Body of pancreas (tissue), 4 donors: ENCODE measurements around the gene RGS5. TPM values are rescaled to one million over a fixed set of nuclear protein-coding genes. Genes with fewer than 3 reads are reported as not detected.
A peak's percentile ranks its signal among the peaks of the same experiment; 100 is the strongest.

ENCODE experiments used
- ATAC-seq: fragments of 150-250 bp; one replicate; pipeline ENCODE4 v1.9.1; 2016
- DNase-seq, 4 donors: peaks; one replicate each; pipeline ENCODE4 v3.0.0-alpha.2; 2019
- H3K27ac ChIP-seq, 4 donors: fragments of 200-600 bp; sonication (generic); 1 replicate in 3 of 4; 2 replicates in 1 of 4; pipeline versions ENCODE4 v1.5.1 to v1.6.1; 2016 to 2019; ENCODE audit warnings: mild to moderate bottlenecking in 1 of 4, mixed read lengths in 1 of 4, moderate library complexity in 1 of 4
- H3K27me3 ChIP-seq, 2 donors: fragments of 200-600 bp; sonication (generic); one replicate each; pipeline ENCODE4 v1.6.0; 2016; ENCODE audit warnings: mild to moderate bottlenecking in 1 of 2
- H3K36me3 ChIP-seq, 2 donors: fragments of 200-600 bp; sonication (generic); replicated peaks in 1 of 2; 2 replicates each; pipeline ENCODE4 v1.5.1; 2016; ENCODE audit warnings: low read depth in 2 of 2; ENCODE audit not compliant: insufficient read depth in 1 of 2
- H3K4me1 ChIP-seq: fragments of 200-600 bp; sonication (generic); one replicate; pipeline ENCODE4 v1.6.0; 2016
- H3K4me3 ChIP-seq, 2 donors: fragments of 200-600 bp; sonication (generic); 1 replicate in 1 of 2; 2 replicates in 1 of 2; pipeline ENCODE4 v1.5.1; 2016 to 2019
- H3K9me3 ChIP-seq, 3 donors: fragments of 200-600 bp; sonication (generic); 1 replicate in 2 of 3; 2 replicates in 1 of 3; pipeline ENCODE4 v1.5.1; 2016
- CTCF ChIP-seq, 7 experiments: fragments of 450-650 bp in 4 of 7; fragments of 200-600 bp in 3 of 7; sonication (generic) in 3 of 7; IDR thresholded peaks; one replicate each; pipeline ENCODE4 v1.5.1; 2016 to 2019; ENCODE audit warnings: antibody characterized with exemption in 7 of 7
- POLR2A ChIP-seq, 3 donors: fragments of 450-650 bp; IDR thresholded peaks; one replicate each; pipeline ENCODE4 v1.6.1; 2016; ENCODE audit warnings: antibody characterized with exemption in 3 of 3, mild to moderate bottlenecking in 2 of 3
- WGBS, 2 donors: methylation state at CpG; one replicate each; pipeline ENCODE4 v1.1.5; 2017; 5-methylcytosine and 5-hydroxymethylcytosine counted together
- intact Hi-C: fragments of 100-400 bp; cut with DNase I; formaldehyde crosslinking; loops from one replicate; pipeline ENCODE4 v1.15.1; 2023
- total RNA-seq, 2 donors: library from RNA; depleted of rRNA; stranded (reverse); fragments of >200 nt; gene quantifications; one replicate each; pipeline ENCODE4 v1.1.0, GENCODE V29; 2016

RGS5 gene
- total RNA-seq, 2 donors from 2014 or later: 17.8 to 25.7 TPM

- H3K4me3 ChIP-seq: no peak overlapping the region
- H3K9me3 ChIP-seq: no peaks in the 10 kb centered on the region
- DNase-seq (no peak), ATAC-seq (no peak)
- no peaks in the 10 kb centered on the region for H3K36me3 ChIP-seq
- TF ChIP-seq POLR2A (IDR thresholded peaks at IDR 0.05): no peak
- TF ChIP-seq CTCF (IDR thresholded peaks at IDR 0.05): no peak
- no peak overlapping the region for H3K27ac ChIP-seq
- intact Hi-C loops: no loop called here
- no peaks in the 10 kb centered on the region for H3K4me1 ChIP-seq
- no peaks in the 10 kb centered on the region for H3K27me3 ChIP-seq
- WGBS, 2 donors: 67 to 80% methylated on average over 6 of the region's 6 CpGs
Measured at GRCh38 chr1:163166886-163167555, 35.7 kb downstream of the RGS5 start.

GRCh38 chr1:163165119-163165518, 37.6 kb downstream of the RGS5 start:
- no peak overlapping the region for H3K27ac ChIP-seq
- H3K4me3 ChIP-seq: no peak overlapping the region
- DNase-seq (no peak), ATAC-seq (no peak)
- no peaks in the 10 kb centered on the region for H3K4me1 ChIP-seq
- TF ChIP-seq CTCF (IDR thresholded peaks at IDR 0.05) (no peak), POLR2A (IDR thresholded peaks at IDR 0.05) (no peak)
- H3K9me3 ChIP-seq: no peaks in the 10 kb centered on the region
- no peaks in the 10 kb centered on the region for H3K36me3 ChIP-seq
- intact Hi-C loops: no loop called here
- no peaks in the 10 kb centered on the region for H3K27me3 ChIP-seq
- 71 to 77% methylated on average over 2 of the region's 2 CpGs for WGBS, 2 donors

GRCh38 chr1:163163881-163164582, 38.7 kb downstream of the RGS5 start:
- DNase-seq (no peak), ATAC-seq (peak; percentile 58)
- no peak overlapping the region for H3K4me3 ChIP-seq
- 59 to 71% methylated on average over 4 of the region's 4 CpGs for WGBS, 2 donors
- no peaks in the 10 kb centered on the region for H3K9me3 ChIP-seq
- intact Hi-C loops: no loop called here
- no peak overlapping the region for H3K27ac ChIP-seq
- H3K36me3 ChIP-seq: no peaks in the 10 kb centered on the region
- no peak for TF ChIP-seq CTCF (IDR thresholded peaks at IDR 0.05)
- TF ChIP-seq POLR2A (IDR thresholded peaks at IDR 0.05): no peak
- H3K27me3 ChIP-seq: no peaks in the 10 kb centered on the region
- H3K4me1 ChIP-seq: no peaks in the 10 kb centered on the region

GRCh38 chr1:163163163-163163562, 39.6 kb downstream of the RGS5 start:
- 66 to 69% methylated on average over 4 of the region's 4 CpGs for WGBS, 2 donors
- no peak overlapping the region for H3K27ac ChIP-seq
- TF ChIP-seq POLR2A (IDR thresholded peaks at IDR 0.05) (no peak), CTCF (IDR thresholded peaks at IDR 0.05) (no peak)

More at GRCh38 chr1:163163163-163163562, 39.6 kb downstream of the RGS5 start:
- H3K27me3 ChIP-seq: no peaks in the 10 kb centered on the region
- DNase-seq: no peak
- no peaks in the 10 kb centered on the region for H3K9me3 ChIP-seq
- no peak for ATAC-seq
- no peaks in the 10 kb centered on the region for H3K36me3 ChIP-seq
- no peaks in the 10 kb centered on the region for H3K4me1 ChIP-seq
- no peak overlapping the region for H3K4me3 ChIP-seq
- intact Hi-C loops: no loop called here
